Prostate gland (tissue), 2 donors: ENCODE results near the gene ADAM17. TPM values are rescaled to one million over a fixed set of nuclear protein-coding genes. Genes with fewer than 3 reads are reported as not detected.

Source experiments
- DNase-seq: peaks from one replicate; pipeline ENCODE4 v3.0.0-alpha.2; 2019; ENCODE audit warnings: low spot score
- H3K27ac ChIP-seq, 2 donors: fragments of 200-600 bp; sonication (generic); 2 replicates each; pipeline ENCODE4 v1.5.1; 2017 to 2019
- H3K27me3 ChIP-seq: fragments of 200-600 bp; sonication (generic); replicated peaks from 2 replicates; pipeline ENCODE4 v1.5.1; 2019; ENCODE audit not compliant: insufficient read depth
- H3K36me3 ChIP-seq, 2 donors: fragments of 200-600 bp; sonication (generic); 1 replicate in 1 of 2; 2 replicates in 1 of 2; pipeline versions ENCODE4 v1.5.1 to v1.8.1; 2017 to 2019
- H3K4me1 ChIP-seq: fragments of 200-600 bp; sonication (generic); replicated peaks from 2 replicates; pipeline ENCODE4 v1.5.1; 2019
- H3K4me3 ChIP-seq, 2 donors: fragments of 200-600 bp; sonication (generic); 2 replicates each; pipeline ENCODE4 v1.5.1; 2017 to 2019
- H3K9me3 ChIP-seq: fragments of 200-600 bp; sonication (generic); 2 replicates; pipeline ENCODE4 v1.5.1; 2017
- CTCF ChIP-seq, 4 experiments: fragments of 200-600 bp in 2 of 4; fragments of 450-650 bp in 2 of 4; sonication (generic) in 2 of 4; IDR thresholded peaks; 1 replicate in 3 of 4; 2 replicates in 1 of 4; pipeline ENCODE4 v1.5.1; 2016 to 2019; ENCODE audit warnings: antibody characterized with exemption in 4 of 4, mild to moderate bottlenecking in 2 of 4, moderate library complexity in 2 of 4
- POLR2A ChIP-seq: fragments of 450-650 bp; IDR thresholded peaks from one replicate; pipeline ENCODE4 v1.6.1; 2016; ENCODE audit warnings: antibody characterized with exemption, mild to moderate bottlenecking
- POLR2AphosphoS5 ChIP-seq: sonication (generic); formaldehyde crosslinking; IDR thresholded peaks from one replicate; pipeline ENCODE4 v1.6.1; 2017; ENCODE audit warnings: antibody characterized with exemption
- WGBS: methylation state at CpG from one replicate; pipeline ENCODE4 v1.1.5; 2018; 5-methylcytosine and 5-hydroxymethylcytosine counted together
- intact Hi-C: fragments of 100-400 bp; cut with DNase I; formaldehyde crosslinking; loops from one replicate; pipeline ENCODE4 v1.14.2; 2022
- total RNA-seq, 2 donors: library from RNA; depleted of rRNA; stranded (reverse); fragments of >200 nt; gene quantifications; one replicate each; pipeline ENCODE4 v1.1.0, GENCODE V29; 2016

Gene ADAM17
- total RNA-seq, 2 donors from 2014 or later: 15.8 to 40.0 TPM

- no peak for DNase-seq
- TF ChIP-seq POLR2AphosphoS5 (no peak), CTCF (IDR thresholded peaks at IDR 0.05) (no peak), POLR2A (no peak)
- Histone ChIP-seq H3K27ac (no peak overlapping the region), H3K36me3 (no peaks in the 10 kb centered on the region), H3K4me1 (no peaks in the 10 kb centered on the region), H3K4me3 (no peak overlapping the region), H3K27me3 (no peaks in the 10 kb centered on the region), H3K9me3 (no peaks in the 10 kb centered on the region)
- intact Hi-C loops: no loop called here
- WGBS: 83% methylated on average over 2 of the region's 2 CpGs
These were observed 7.1 kb downstream of the ADAM17 start for GRCh38 chr2:9548506-9548905.

- no peak for TF ChIP-seq CTCF (IDR thresholded peaks at IDR 0.05)
- no peak for TF ChIP-seq POLR2AphosphoS5
- no peak for TF ChIP-seq POLR2A
These were observed 8.2 kb downstream of the ADAM17 start for GRCh38 chr2:9547262-9547991.

GRCh38 chr2:9545502-9545901 is 10.1 kb downstream of the ADAM17 start:
- H3K9me3 ChIP-seq: no peaks in the 10 kb centered on the region
- intact Hi-C loops: no loop called here
- no peaks in the 10 kb centered on the region for H3K27me3 ChIP-seq
- H3K4me1 ChIP-seq: no peaks in the 10 kb centered on the region
- TF ChIP-seq CTCF (IDR thresholded peaks at IDR 0.05) (no peak), POLR2AphosphoS5 (no peak), POLR2A (no peak)
- H3K27ac ChIP-seq: no peak overlapping the region
- no peak overlapping the region for H3K4me3 ChIP-seq
- WGBS: 84% methylated on average over 5 of the region's 5 CpGs
- no peaks in the 10 kb centered on the region for H3K36me3 ChIP-seq
- no peak for DNase-seq

More at GRCh38 chr2:9547262-9547991, 8.2 kb downstream of the ADAM17 start:
- WGBS: 88% methylated on average over 5 of the region's 5 CpGs
- intact Hi-C loops: no loop called here
- DNase-seq: no peak
- Histone ChIP-seq H3K9me3 (no peaks in the 10 kb centered on the region), H3K36me3 (no peaks in the 10 kb centered on the region), H3K27me3 (no peaks in the 10 kb centered on the region), H3K27ac (no peak overlapping the region), H3K4me3 (no peak overlapping the region), H3K4me1 (no peaks in the 10 kb centered on the region)

GRCh38 chr2:9543557-9543956 is 12.1 kb downstream of the ADAM17 start:
- H3K9me3 ChIP-seq: no peaks in the 10 kb centered on the region
- WGBS: 26% methylated on average over 1 of the region's 1 CpG

More at GRCh38 chr2:9543557-9543956, 12.1 kb downstream of the ADAM17 start:
- H3K4me1 ChIP-seq: no peaks in the 10 kb centered on the region
- no peak overlapping the region for H3K4me3 ChIP-seq
- H3K27me3 ChIP-seq: no peaks in the 10 kb centered on the region
- TF ChIP-seq POLR2AphosphoS5 (no peak), CTCF (IDR thresholded peaks at IDR 0.05) (no peak), POLR2A (no peak)
- DNase-seq: no peak
- H3K27ac ChIP-seq: no peak overlapping the region
- H3K36me3 ChIP-seq: no peaks in the 10 kb centered on the region
- intact Hi-C loops: no loop called here
